Measurements from ENCODE around the gene EDIL3. TPM values are rescaled to one million over a fixed set of nuclear protein-coding genes. Genes with fewer than 3 reads are reported as not detected.

Gene EDIL3
- total and polyA plus RNA-seq, 2 experiments from 2014 or later = 18.2 to 42.4 TPM

GRCh38 chr5:83921666-83922193 lies 462.9 kb downstream of the EDIL3 start:
- Histone ChIP-seq H3K36me3 (replicated peaks; ENCODE audit: insufficient read depth, low read depth) (no peaks in the 10 kb centered on the region), H3K9me2 (replicated peaks; ENCODE audit: insufficient read depth) (no peaks in the 10 kb centered on the region), H3K79me2 (no peaks in the 10 kb centered on the region), H3K9me3 (ENCODE audit: low read depth) (no peaks in the 10 kb centered on the region), H3K27ac (no peak overlapping the region), H3K27me3 (no peaks in the 10 kb centered on the region), H3K4me1 (ENCODE audit: insufficient read depth) (peaks cover 21% of the 10 kb centered on the region), H2AFZ (no peak overlapping the region), H3K4me3 (no peak overlapping the region), H3K4me2 (no peak overlapping the region), H4K20me1 (ENCODE audit: insufficient read depth, poor library complexity, severe bottlenecking) (no peaks in the 10 kb centered on the region)
- 90% methylated on average over 5 of the region's 5 CpGs for WGBS (ENCODE audit: low lambda C conversion rate, missing lambda C conversion rate)
- no peak for DNase-seq (ENCODE audit: low spot score)
- TF ChIP-seq EZH2phosphoT487 (IDR thresholded peaks at IDR 0.05; ENCODE audit: low read depth, severe bottlenecking, unreplicated experiment) (no peak), CTCF (IDR thresholded peaks at IDR 0.05; ENCODE audit: poor library complexity) (no peak), EZH2 (IDR thresholded peaks at IDR 0.05; ENCODE audit: borderline replicate concordance) (no peak)

- Histone ChIP-seq H4K20me1 (ENCODE audit: insufficient read depth, poor library complexity, severe bottlenecking) (no peaks in the 10 kb centered on the region), H3K36me3 (replicated peaks; ENCODE audit: insufficient read depth, low read depth) (no peaks in the 10 kb centered on the region), H3K4me1 (ENCODE audit: insufficient read depth) (peaks cover 8% of the 10 kb centered on the region), H3K4me3 (no peak overlapping the region), H3K9me3 (ENCODE audit: low read depth) (no peaks in the 10 kb centered on the region), H2AFZ (peak overlapping the region; percentile 45), H3K27me3 (no peaks in the 10 kb centered on the region), H3K27ac (no peak overlapping the region), H3K4me2 (no peak overlapping the region), H3K79me2 (no peaks in the 10 kb centered on the region), H3K9me2 (replicated peaks; ENCODE audit: insufficient read depth) (no peaks in the 10 kb centered on the region)
- DNase-seq (ENCODE audit: low spot score) = no peak
- TF ChIP-seq EZH2phosphoT487 (IDR thresholded peaks at IDR 0.05; ENCODE audit: low read depth, severe bottlenecking, unreplicated experiment) (no peak), EZH2 (IDR thresholded peaks at IDR 0.05; ENCODE audit: borderline replicate concordance) (no peak), CTCF (IDR thresholded peaks at IDR 0.05; ENCODE audit: poor library complexity) (no peak)
- 36% methylated on average over 4 of the region's 4 CpGs for WGBS (ENCODE audit: low lambda C conversion rate, missing lambda C conversion rate)
These were observed 465.3 kb downstream of the EDIL3 start for GRCh38 chr5:83919071-83920041.

GRCh38 chr5:83917261-83917908 lies 467.3 kb downstream of the EDIL3 start:
- H3K36me3 ChIP-seq (replicated peaks; ENCODE audit: insufficient read depth, low read depth) = no peaks in the 10 kb centered on the region
- 67% methylated on average over 4 of the region's 4 CpGs for WGBS (ENCODE audit: low lambda C conversion rate, missing lambda C conversion rate)
- peak; percentile 13 for DNase-seq (ENCODE audit: low spot score)
- H3K9me3 ChIP-seq (ENCODE audit: low read depth) = no peaks in the 10 kb centered on the region
- no peak overlapping the region for H3K27ac ChIP-seq
- H3K4me1 ChIP-seq (ENCODE audit: insufficient read depth) = peaks cover 8% of the 10 kb centered on the region
- TF ChIP-seq EZH2 (IDR thresholded peaks at IDR 0.05; ENCODE audit: borderline replicate concordance) = no peak
- TF ChIP-seq EZH2phosphoT487 (IDR thresholded peaks at IDR 0.05; ENCODE audit: low read depth, severe bottlenecking, unreplicated experiment) = no peak
- TF ChIP-seq CTCF (IDR thresholded peaks at IDR 0.05; ENCODE audit: poor library complexity) = no peak
- H3K4me2 ChIP-seq = no peak overlapping the region
- no peak overlapping the region for H3K4me3 ChIP-seq
- H2AFZ ChIP-seq = no peak overlapping the region
- no peaks in the 10 kb centered on the region for H3K27me3 ChIP-seq
- no peaks in the 10 kb centered on the region for H3K79me2 ChIP-seq
- H4K20me1 ChIP-seq (ENCODE audit: insufficient read depth, poor library complexity, severe bottlenecking) = no peaks in the 10 kb centered on the region
- H3K9me2 ChIP-seq (replicated peaks; ENCODE audit: insufficient read depth) = no peaks in the 10 kb centered on the region

Data from hepatocyte (in vitro differentiated cells).